Naive B cell (primary cell): ENCODE measurements around the gene FADS2. TPM values are rescaled to one million over a fixed set of nuclear protein-coding genes. Genes with fewer than 3 reads are reported as not detected.
A peak's percentile ranks its signal among the peaks of the same experiment; 100 is the strongest.

Experiments used
- ATAC-seq, 2 donors: fragments of 150-1000 bp; cut with Tn5 transposase; 2 replicates each; pipeline ENCODE4 v1.10.0; 2021; ENCODE audit warnings: low read depth in 2 of 2, mild to moderate bottlenecking in 2 of 2, moderate library complexity in 2 of 2
- DNase-seq: peaks from one replicate; pipeline ENCODE4 v3.0.0; 2022
- H3K27ac Mint-ChIP-seq, 6 donors: one replicate each; pipeline ENCODE4 v1.8.0; 2020 to 2022; ENCODE audit warnings: mild to moderate bottlenecking in 6 of 6, mixed read lengths in 6 of 6, moderate library complexity in 5 of 6, inconsistent platforms in 2 of 6
- H3K27me3 Mint-ChIP-seq, 3 donors: one replicate each; pipeline ENCODE4 v1.8.0; 2021 to 2022; ENCODE audit warnings: mixed read lengths in 3 of 3, mild to moderate bottlenecking in 1 of 3
- H3K36me3 Mint-ChIP-seq, 2 donors: one replicate each; pipeline ENCODE4 v1.8.0; 2020 to 2022; ENCODE audit warnings: mixed read lengths in 2 of 2, inconsistent platforms in 1 of 2, mild to moderate bottlenecking in 1 of 2
- H3K4me1 Mint-ChIP-seq, 3 donors: one replicate each; pipeline ENCODE4 v1.8.0; 2020 to 2022; ENCODE audit warnings: mixed read lengths in 3 of 3, inconsistent platforms in 1 of 3, mild to moderate bottlenecking in 1 of 3, moderate library complexity in 1 of 3
- H3K4me3 Mint-ChIP-seq, 8 donors: one replicate each; pipeline ENCODE4 v1.8.0; 2020 to 2022; ENCODE audit warnings: mild to moderate bottlenecking in 8 of 8, mixed read lengths in 8 of 8, moderate library complexity in 8 of 8, inconsistent platforms in 2 of 8
- H3K9me3 Mint-ChIP-seq, 7 donors: one replicate each; pipeline ENCODE4 v1.8.0; 2020 to 2022; ENCODE audit warnings: mixed read lengths in 7 of 7, mild to moderate bottlenecking in 5 of 7, inconsistent platforms in 2 of 7, moderate library complexity in 1 of 7
- polyA plus RNA-seq, 6 donors: library from polyadenylated mRNA; unstranded; fragments of 300-500 nt; fragmentation: Illumina TruSeq; gene quantifications; one replicate each; pipeline ENCODE4 v1.2.3, GENCODE V29; 2021; ENCODE audit warnings: low read depth in 6 of 6

The FADS2 gene
- polyA plus RNA-seq, 6 donors from 2014 or later: 0.92 to 11.5 (median 2.0) TPM; not detected in 1

- ATAC-seq: no peak
- Mint-ChIP-seq H3K36me3 (no peaks in the 10 kb centered on the region), H3K9me3 (no peaks in the 10 kb centered on the region), H3K4me3 (no peak overlapping the region), H3K4me1 (peaks cover 22 to 39% (median 36%) of the 10 kb centered on the region in 3 donors), H3K27ac (peak overlapping the region in 1 of 6 donors; percentile 91), H3K27me3 (peaks cover 0 to 17% (median 7%) of the 10 kb centered on the region in 3 donors)
- no peak for DNase-seq
Measured at GRCh38 chr11:61900251-61900650, 72.2 kb downstream of the FADS2 start.

GRCh38 chr11:61901397-61901796, 73.3 kb downstream of the FADS2 start:
- ATAC-seq (no peak), DNase-seq (no peak)
- Mint-ChIP-seq H3K9me3 (no peaks in the 10 kb centered on the region), H3K4me3 (no peak overlapping the region), H3K27ac (no peak overlapping the region), H3K27me3 (peaks cover 0 to 17% (median 7%) of the 10 kb centered on the region in 3 donors), H3K36me3 (no peaks in the 10 kb centered on the region), H3K4me1 (peaks cover 22 to 37% (median 31%) of the 10 kb centered on the region in 3 donors)

GRCh38 chr11:61902313-61902712, 74.2 kb downstream of the FADS2 start:
- Mint-ChIP-seq H3K9me3 (no peaks in the 10 kb centered on the region), H3K27me3 (peaks cover 0 to 17% (median 7%) of the 10 kb centered on the region in 3 donors), H3K27ac (no peak overlapping the region), H3K36me3 (no peaks in the 10 kb centered on the region), H3K4me1 (peaks cover 26 to 34% (median 32%) of the 10 kb centered on the region in 3 donors), H3K4me3 (no peak overlapping the region)
- ATAC-seq (no peak), DNase-seq (no peak)

DNA sequence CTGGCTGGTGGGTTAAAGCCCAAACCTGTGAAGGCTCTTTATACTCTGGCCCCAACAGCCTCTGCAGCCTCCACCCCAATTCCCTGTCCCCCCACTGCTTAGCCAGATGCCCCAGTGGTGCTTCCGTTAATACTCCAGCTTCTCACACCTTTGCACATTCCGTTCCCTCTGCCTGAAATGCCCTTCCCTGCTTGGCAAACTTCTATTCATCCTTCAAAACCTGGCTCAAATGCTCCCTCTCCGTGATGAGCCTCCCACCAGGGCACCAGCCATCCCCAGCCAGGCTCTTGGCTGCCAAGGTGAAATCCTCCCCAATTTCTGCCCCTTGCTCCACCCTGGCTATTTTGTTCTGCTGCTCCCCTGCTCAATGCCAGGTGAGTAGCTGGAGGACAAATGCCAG, 75.7 kb downstream of the FADS2 start:
- DNase-seq (no peak), ATAC-seq (no peak)
- peak overlapping the region in 2 of 6 donors; percentile 49 to 76 for H3K27ac Mint-ChIP-seq
- peaks cover 14 to 23% (median 20%) of the 10 kb centered on the region in 3 donors for H3K4me1 Mint-ChIP-seq
- H3K4me3 Mint-ChIP-seq: no peak overlapping the region
- peaks cover 0 to 17% (median 7%) of the 10 kb centered on the region in 3 donors for H3K27me3 Mint-ChIP-seq
- H3K9me3 Mint-ChIP-seq: no peaks in the 10 kb centered on the region
- no peaks in the 10 kb centered on the region for H3K36me3 Mint-ChIP-seq

DNA sequence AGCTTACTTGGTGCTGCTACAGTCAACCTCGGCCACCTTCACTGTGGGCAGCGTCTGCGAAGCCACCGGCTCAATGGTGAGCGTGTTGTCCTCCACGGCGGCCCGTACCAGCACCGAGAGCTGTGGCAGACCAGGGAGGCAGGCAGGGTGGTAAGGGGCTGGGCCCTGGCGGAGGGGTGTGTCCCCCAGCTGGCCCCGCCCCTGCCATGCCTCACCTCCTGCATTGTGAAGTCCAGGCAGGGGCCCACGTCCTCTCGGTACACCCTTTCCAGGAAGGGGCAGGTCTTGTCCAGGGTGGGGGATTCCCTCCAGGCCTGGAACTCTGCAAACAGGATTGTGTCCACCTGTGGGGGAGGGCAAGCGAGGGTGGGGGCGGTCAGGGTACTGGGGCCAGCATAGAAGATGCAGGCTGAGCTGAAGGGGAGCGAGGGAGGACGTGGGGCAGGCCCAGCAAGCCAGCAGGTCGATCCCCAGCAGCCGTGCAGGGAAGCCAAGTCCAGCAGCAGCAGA, 76.5 kb downstream of the FADS2 start:
- no peaks in the 10 kb centered on the region for H3K36me3 Mint-ChIP-seq

DNA sequence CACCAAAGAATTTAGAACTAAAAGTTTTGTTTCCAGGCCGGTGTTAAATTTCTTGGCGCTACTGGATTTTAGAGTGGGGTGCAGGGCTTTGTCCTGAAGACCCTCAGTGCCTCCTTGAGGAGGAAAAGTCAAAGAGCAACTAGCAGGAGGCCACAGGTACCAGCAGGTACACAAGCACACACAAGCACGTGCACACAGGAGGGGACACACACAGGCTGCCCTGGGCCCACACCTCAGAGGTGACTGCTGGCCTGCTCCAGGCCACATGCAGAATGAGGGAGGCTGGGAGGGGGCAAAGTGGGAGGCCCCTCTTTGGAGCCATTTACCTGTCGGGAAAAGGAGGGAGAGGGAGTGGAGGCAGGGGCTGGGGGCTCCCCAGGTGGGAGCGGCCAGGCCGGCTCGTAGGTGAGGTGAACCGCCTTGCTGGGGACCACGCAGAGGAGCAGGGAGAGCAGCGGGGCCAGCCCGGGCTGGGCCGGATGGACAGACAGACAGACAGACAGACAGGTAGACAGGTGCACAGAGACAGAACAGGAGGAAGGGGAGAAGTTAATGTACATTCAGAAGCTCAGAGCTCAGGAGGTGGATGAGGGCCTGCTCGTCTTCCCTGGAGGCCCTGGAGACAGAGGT, 77.1 kb downstream of the FADS2 start:
- H3K27ac Mint-ChIP-seq: peak overlapping the region in 1 of 6 donors; percentile 3
- no peak for ATAC-seq

More for the DNA sequence above, 76.5 kb downstream of the FADS2 start:
- H3K4me3 Mint-ChIP-seq: no peak overlapping the region
- peak; percentile 21 to 30 for ATAC-seq
- H3K9me3 Mint-ChIP-seq: no peaks in the 10 kb centered on the region
- no peak for DNase-seq
- H3K27ac Mint-ChIP-seq: no peak overlapping the region
- H3K27me3 Mint-ChIP-seq: peaks cover 0 to 17% (median 7%) of the 10 kb centered on the region in 3 donors
- H3K4me1 Mint-ChIP-seq: peaks cover 7 to 16% (median 14%) of the 10 kb centered on the region in 3 donors

GRCh38 chr11:61905801-61906521, 77.9 kb downstream of the FADS2 start:
- no peak overlapping the region for H3K4me3 Mint-ChIP-seq
- ATAC-seq: no peak

More for the DNA sequence above, 77.1 kb downstream of the FADS2 start:
- Mint-ChIP-seq H3K36me3 (no peaks in the 10 kb centered on the region), H3K4me1 (peaks cover 7 to 16% (median 14%) of the 10 kb centered on the region in 3 donors), H3K27me3 (peaks cover 0 to 17% (median 7%) of the 10 kb centered on the region in 3 donors), H3K4me3 (no peak overlapping the region), H3K9me3 (no peaks in the 10 kb centered on the region)
- DNase-seq: no peak

GRCh38 chr11:61906522-61906909, 78.4 kb downstream of the FADS2 start:
- Mint-ChIP-seq H3K4me3 (no peak overlapping the region), H3K36me3 (no peaks in the 10 kb centered on the region), H3K9me3 (no peaks in the 10 kb centered on the region), H3K4me1 (peaks cover 7 to 16% (median 14%) of the 10 kb centered on the region in 3 donors), H3K27me3 (peaks cover 0 to 17% (median 7%) of the 10 kb centered on the region in 3 donors), H3K27ac (no peak overlapping the region)
- no peak for ATAC-seq
- DNase-seq: no peak

More at GRCh38 chr11:61905801-61906521, 77.9 kb downstream of the FADS2 start:
- Mint-ChIP-seq H3K9me3 (no peaks in the 10 kb centered on the region), H3K27ac (no peak overlapping the region), H3K4me1 (peaks cover 7 to 16% (median 14%) of the 10 kb centered on the region in 3 donors), H3K36me3 (no peaks in the 10 kb centered on the region), H3K27me3 (peaks cover 0 to 17% (median 7%) of the 10 kb centered on the region in 3 donors)
- no peak for DNase-seq

- no peak overlapping the region for H3K27ac Mint-ChIP-seq
Measured at GRCh38 chr11:61907282-61907681, 79.2 kb downstream of the FADS2 start.

DNA sequence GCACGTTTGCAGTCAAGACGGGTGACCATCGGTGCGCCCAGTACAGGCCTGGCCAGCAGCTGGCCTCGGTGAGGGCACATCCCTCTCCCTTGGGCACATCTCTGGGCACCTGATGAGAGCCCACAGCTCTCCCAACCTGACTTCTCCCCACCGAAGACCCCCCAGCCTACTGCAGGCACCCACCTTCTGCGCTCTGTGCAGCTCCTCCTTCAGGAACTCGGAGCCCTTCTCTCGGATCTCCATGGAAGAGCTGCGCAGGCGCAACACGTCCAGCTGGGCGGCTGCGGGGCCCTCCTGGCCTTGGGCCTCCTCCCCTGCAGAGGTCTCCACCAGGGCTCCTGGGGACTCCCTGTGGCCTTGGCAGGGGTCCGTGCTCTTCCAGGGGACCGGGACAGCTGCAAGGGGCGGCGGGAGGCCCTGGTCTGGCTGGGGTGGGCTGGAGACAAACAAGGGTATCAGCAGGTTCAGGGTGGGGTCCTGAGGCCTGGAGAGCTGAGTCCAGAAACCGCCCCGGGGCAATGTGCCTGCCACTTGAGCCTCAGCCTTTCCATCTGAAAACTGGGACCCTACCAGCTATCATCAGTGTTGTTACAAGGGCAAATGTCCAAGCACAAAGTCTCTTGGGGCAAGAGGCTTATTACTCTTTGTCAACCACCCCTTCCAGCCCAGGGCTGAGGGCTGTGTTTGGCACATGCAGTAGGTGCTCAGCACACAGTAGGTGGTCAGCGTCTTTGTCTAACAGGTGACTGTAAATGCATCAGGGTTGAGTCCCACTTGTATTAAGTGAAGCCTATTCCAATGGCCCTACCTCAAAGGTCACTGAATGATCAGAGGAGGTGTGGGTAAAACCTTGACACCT, 80.0 kb downstream of the FADS2 start:
- ATAC-seq (no peak), DNase-seq (no peak)
- Mint-ChIP-seq H3K36me3 (no peaks in the 10 kb centered on the region), H3K27ac (no peak overlapping the region), H3K9me3 (no peaks in the 10 kb centered on the region), H3K4me3 (no peak overlapping the region), H3K4me1 (peaks cover 13 to 21% (median 17%) of the 10 kb centered on the region in 3 donors), H3K27me3 (peaks cover 0 to 19% (median 11%) of the 10 kb centered on the region in 3 donors)

More at GRCh38 chr11:61907282-61907681, 79.2 kb downstream of the FADS2 start:
- Mint-ChIP-seq H3K4me3 (no peak overlapping the region), H3K27me3 (peaks cover 0 to 17% (median 7%) of the 10 kb centered on the region in 3 donors), H3K36me3 (no peaks in the 10 kb centered on the region), H3K4me1 (peaks cover 7 to 18% (median 14%) of the 10 kb centered on the region in 3 donors), H3K9me3 (no peaks in the 10 kb centered on the region)
- ATAC-seq (no peak), DNase-seq (no peak)

DNA sequence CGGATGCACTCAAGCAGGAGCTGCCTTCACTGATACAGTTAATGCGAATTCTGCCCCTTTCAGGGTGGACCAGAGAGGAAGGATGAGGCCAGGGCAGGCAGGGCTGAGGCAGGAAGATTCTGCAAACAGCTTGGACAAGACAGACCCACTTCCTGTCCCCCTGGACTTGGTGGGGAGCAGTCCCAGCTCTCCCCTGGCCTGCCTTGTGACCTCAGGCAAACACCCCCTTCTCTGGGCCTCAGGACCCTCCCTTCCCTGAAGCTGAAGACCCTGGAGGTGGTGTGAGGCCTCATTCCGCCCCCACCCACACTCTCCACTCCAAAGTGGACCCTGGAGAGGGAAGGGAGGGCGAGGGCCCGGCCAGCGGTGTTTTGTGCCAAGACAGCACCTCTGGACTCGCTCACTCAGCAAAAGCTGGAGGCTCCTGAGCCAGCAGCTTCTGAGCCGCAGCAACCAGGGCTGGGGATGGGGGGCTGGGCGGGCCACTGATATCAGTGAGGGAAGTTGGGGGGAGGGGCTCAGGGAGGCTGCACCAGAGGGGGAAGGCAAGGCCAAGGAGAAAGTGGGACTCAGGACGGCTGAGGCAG, 80.7 kb downstream of the FADS2 start:
- ATAC-seq: no peak
- H3K4me3 Mint-ChIP-seq: no peak overlapping the region
- H3K27me3 Mint-ChIP-seq: peaks cover 3 to 19% (median 16%) of the 10 kb centered on the region in 3 donors
- H3K36me3 Mint-ChIP-seq: no peaks in the 10 kb centered on the region
- H3K9me3 Mint-ChIP-seq: no peaks in the 10 kb centered on the region
- DNase-seq: no peak
- H3K4me1 Mint-ChIP-seq: peaks cover 11 to 20% (median 15%) of the 10 kb centered on the region in 3 donors
- H3K27ac Mint-ChIP-seq: no peak overlapping the region

GRCh38 chr11:61910187-61911127, 82.4 kb downstream of the FADS2 start:
- H3K36me3 Mint-ChIP-seq: no peaks in the 10 kb centered on the region
- peaks cover 10 to 20% (median 11%) of the 10 kb centered on the region in 3 donors for H3K4me1 Mint-ChIP-seq
- DNase-seq (no peak), ATAC-seq (no peak)
- H3K27me3 Mint-ChIP-seq: peaks cover 12 to 30% (median 27%) of the 10 kb centered on the region in 3 donors
- no peak overlapping the region for H3K4me3 Mint-ChIP-seq
- no peaks in the 10 kb centered on the region for H3K9me3 Mint-ChIP-seq
- no peak overlapping the region for H3K27ac Mint-ChIP-seq
